IMR-90 (cell line): ENCODE data around the gene MEIS3. TPM values are rescaled to one million over a fixed set of nuclear protein-coding genes. Genes with fewer than 3 reads are reported as not detected.

ENCODE experiments used
- ATAC-seq: fragments of 200-7000 bp; cut with Tn5 transposase; 2 replicates; pipeline ENCODE4 v1.9.1; 2020; ENCODE audit warnings: low read depth, mild to moderate bottlenecking, moderate library complexity
- BruUV-seq: library from RNA; stranded (reverse); fragments of 400-500 nt; replicated peaks from 2 replicates; lab custom pipeline; 2021; lab: Mats Ljungman, UMichigan
- CTCF ChIA-PET: fragments of 300-600 bp; formaldehyde crosslinking; extraction: SDS; loops from one replicate; lab custom pipeline; 2021; ENCODE audit warnings: antibody characterized with exemption; lab: Yijun Ruan, JAX
- POLR2A ChIA-PET: fragments of 300-600 bp; sonication (Branson Sonifier 250); formaldehyde crosslinking; loops from one replicate; lab custom pipeline; 2022; ENCODE audit warnings: antibody characterized with exemption; ENCODE audit not compliant: unreplicated experiment; lab: Charles Lee
- DNase-seq: peaks from one replicate; pipeline ENCODE4 v3.0.0; 2013
- H2AFZ ChIP-seq: replicated peaks from 2 replicates; pipeline ENCODE3; 2013; ENCODE audit warnings: low read length, mild to moderate bottlenecking; ENCODE audit not compliant: poor library complexity
- H2AK5ac ChIP-seq: 2 replicates; pipeline ENCODE4 v1.6.1; 2013; ENCODE audit warnings: low read depth, low read length, inconsistent platforms
- H2AK9ac ChIP-seq: replicated peaks from 2 replicates; pipeline ENCODE3; 2013; ENCODE audit warnings: mild to moderate bottlenecking, low read depth, low read length, moderate library complexity; ENCODE audit not compliant: poor library complexity
- H2BK120ac ChIP-seq: 2 replicates; pipeline ENCODE4 v1.6.1; 2013; ENCODE audit warnings: low read depth, low read length, inconsistent platforms
- H2BK15ac ChIP-seq: 3 replicates; pipeline ENCODE4 v1.6.1; 2013; ENCODE audit warnings: low read depth, low read length, inconsistent platforms
- H2BK20ac ChIP-seq: 2 replicates; pipeline ENCODE4 v1.6.1; 2013; ENCODE audit warnings: low read depth, mild to moderate bottlenecking, inconsistent platforms, low read length, moderate library complexity
- H2BK5ac ChIP-seq: 2 replicates; pipeline ENCODE4 v1.6.1; 2013; ENCODE audit warnings: mild to moderate bottlenecking, low read depth, low read length, inconsistent platforms; ENCODE audit not compliant: poor library complexity, severe bottlenecking
- H3K14ac ChIP-seq: replicated peaks from 2 replicates; pipeline ENCODE4 v1.6.1; 2013; ENCODE audit warnings: low read depth, low read length, inconsistent platforms
- H3K18ac ChIP-seq: 2 replicates; pipeline ENCODE4 v1.6.1; 2013; ENCODE audit warnings: low read depth, low read length, control low read depth
- H3K23ac ChIP-seq: 2 replicates; pipeline ENCODE4 v1.6.1; 2013; ENCODE audit warnings: low read depth, low read length, inconsistent platforms
- H3K27ac ChIP-seq: 2 replicates; pipeline ENCODE4 v1.5.1; 2013; ENCODE audit warnings: mild to moderate bottlenecking, control low read depth, low read length; ENCODE audit not compliant: insufficient read depth
- H3K27me3 ChIP-seq: 2 replicates; pipeline ENCODE4 v1.6.1; 2013; ENCODE audit warnings: low read length; ENCODE audit not compliant: control insufficient read depth, insufficient read depth
- H3K36me3 ChIP-seq: 2 replicates; pipeline ENCODE4 v1.6.1; 2013; ENCODE audit warnings: low read length, mixed read lengths; ENCODE audit not compliant: control insufficient read depth, insufficient read depth
- H3K4ac ChIP-seq: 2 replicates; pipeline ENCODE4 v1.6.1; 2013; ENCODE audit warnings: low read depth, low read length, inconsistent platforms
- H3K4me1 ChIP-seq: 2 replicates; pipeline ENCODE4 v1.6.1; 2013; ENCODE audit warnings: low read length, mixed read lengths; ENCODE audit not compliant: control insufficient read depth, insufficient read depth
- H3K4me2 ChIP-seq: 2 replicates; pipeline ENCODE4 v1.6.1; 2013; ENCODE audit warnings: low read depth, mild to moderate bottlenecking, control low read depth, low read length, moderate library complexity
- H3K4me3 ChIP-seq: 2 replicates; pipeline ENCODE4 v1.5.1; 2013; ENCODE audit warnings: low read depth, mild to moderate bottlenecking, control low read depth, low read length, moderate library complexity; ENCODE audit not compliant: insufficient read depth
- H3K56ac ChIP-seq: 2 replicates; pipeline ENCODE4 v1.6.1; 2013; ENCODE audit warnings: low read length, inconsistent platforms; ENCODE audit not compliant: insufficient read depth; ENCODE audit errors: extremely low read depth
- H3K79me1 ChIP-seq, 2 experiments: 2 replicates each; pipeline ENCODE4 v1.6.1; 2013; ENCODE audit warnings: low read length in 2 of 2, inconsistent platforms in 1 of 2, low read depth in 1 of 2
- H3K9ac ChIP-seq: 2 replicates; pipeline ENCODE4 v1.6.1; 2013; ENCODE audit warnings: low read depth, low read length, control low read depth
- H3K9me1 ChIP-seq: 2 replicates; pipeline ENCODE4 v1.6.1; 2013; ENCODE audit warnings: low read length, inconsistent platforms; ENCODE audit not compliant: insufficient read depth
- H3K9me3 ChIP-seq: 2 replicates; pipeline ENCODE4 v1.6.1; 2013; ENCODE audit warnings: low read length; ENCODE audit not compliant: control insufficient read depth, insufficient read depth
- H4K20me1 ChIP-seq: 2 replicates; pipeline ENCODE4 v1.6.1; 2013; ENCODE audit warnings: low read length, inconsistent platforms; ENCODE audit not compliant: insufficient read depth
- H4K5ac ChIP-seq: 2 replicates; pipeline ENCODE4 v1.6.1; 2013; ENCODE audit warnings: mild to moderate bottlenecking, low read depth, low read length, control low read depth
- H4K8ac ChIP-seq, 2 experiments: 2 replicates each; pipeline ENCODE4 v1.6.1; 2013; ENCODE audit warnings: low read depth in 2 of 2, low read length in 2 of 2, control low read depth in 1 of 2, inconsistent platforms in 1 of 2
- H4K91ac ChIP-seq: 2 replicates; pipeline ENCODE4 v1.6.1; 2013; ENCODE audit warnings: low read depth, low read length, inconsistent platforms; ENCODE audit not compliant: insufficient read depth
- BHLHE40 ChIP-seq: fragments of 150-350 bp; IDR thresholded peaks from 2 replicates; pipeline ENCODE4 v1.6.1; 2016; ENCODE audit warnings: mild to moderate bottlenecking, low read depth, low read length
- CEBPB ChIP-seq: IDR thresholded peaks from 2 replicates; pipeline ENCODE4 v1.6.1; 2012; ENCODE audit warnings: low read depth, low read length, improper control_type of control experiment
- CHD1 ChIP-seq: IDR thresholded peaks from 2 replicates; pipeline ENCODE4 v1.6.1; 2012; ENCODE audit warnings: low read depth, low read length, improper control_type of control experiment
- CTCF ChIP-seq: conservative IDR thresholded peaks from 2 replicates; pipeline ENCODE4 v1.5.1; 2012; ENCODE audit warnings: mild to moderate bottlenecking, low read depth, low read length, improper control_type of control experiment
- ELK1 ChIP-seq: fragments of 150-350 bp; IDR thresholded peaks from 2 replicates; pipeline ENCODE4 v1.6.1; 2016; ENCODE audit warnings: low read depth, mild to moderate bottlenecking, low read length, moderate library complexity, borderline replicate concordance
- FOS ChIP-seq: fragments of 150-350 bp; IDR thresholded peaks from 2 replicates; pipeline ENCODE4 v1.6.1; 2016; ENCODE audit warnings: low read depth, low read length
- MAFK ChIP-seq: IDR thresholded peaks from 2 replicates; pipeline ENCODE4 v1.6.1; 2012; ENCODE audit warnings: low read depth, low read length, improper control_type of control experiment
- MAZ ChIP-seq: IDR thresholded peaks from 2 replicates; pipeline ENCODE4 v1.6.1; 2012; ENCODE audit warnings: low read depth, mild to moderate bottlenecking, low read length, improper control_type of control experiment, moderate library complexity, borderline replicate concordance
- MXI1 ChIP-seq: IDR thresholded peaks from 2 replicates; pipeline ENCODE4 v1.6.1; 2012; ENCODE audit warnings: low read depth, mild to moderate bottlenecking, low read length, moderate library complexity, borderline replicate concordance
- NFE2L2 ChIP-seq: fragments of 150-350 bp; IDR thresholded peaks from 2 replicates; pipeline ENCODE4 v1.6.1; 2016; ENCODE audit warnings: low read depth, mild to moderate bottlenecking, low read length
- POLR2A ChIP-seq: IDR thresholded peaks from 2 replicates; pipeline ENCODE4 v1.6.1; 2012; ENCODE audit warnings: mild to moderate bottlenecking, low read depth, low read length
- RAD21 ChIP-seq: IDR thresholded peaks from 2 replicates; pipeline ENCODE4 v1.6.1; 2012; ENCODE audit warnings: low read length, improper control_type of control experiment
- RCOR1 ChIP-seq: IDR thresholded peaks from 2 replicates; pipeline ENCODE4 v1.6.1; 2012; ENCODE audit warnings: mild to moderate bottlenecking, low read length, improper control_type of control experiment; ENCODE audit not compliant: insufficient replicate concordance
- RFX5 ChIP-seq: IDR thresholded peaks from 2 replicates; pipeline ENCODE4 v1.8.0; 2012; ENCODE audit warnings: low read depth, mild to moderate bottlenecking, low read length, moderate library complexity
- SMC3 ChIP-seq: fragments of 150-350 bp; IDR thresholded peaks from 2 replicates; pipeline ENCODE4 v1.6.1; 2016; ENCODE audit warnings: low read depth, mild to moderate bottlenecking, antibody characterized with exemption, low read length, moderate library complexity
- USF2 ChIP-seq: fragments of 150-350 bp; IDR thresholded peaks from 2 replicates; pipeline ENCODE4 v1.6.1; 2017; ENCODE audit warnings: mild to moderate bottlenecking, antibody characterized with exemption, low read length, low read depth
- WGBS, 2 experiments: methylation state at CpG; one replicate each; pipeline versions ENCODE4 v1.1.5 to v1.1.7; 2013; ENCODE audit warnings: missing lambda C conversion rate in 2 of 2; ENCODE audit not compliant: insufficient read length in 1 of 2; ENCODE audit errors: extremely low coverage in 2 of 2; 5-methylcytosine and 5-hydroxymethylcytosine counted together
- dilution Hi-C: fragments of 300-500 bp; cut with HindIII; formaldehyde crosslinking; loops from one replicate; pipeline ENCODE4 v1.14.3; 2018; ENCODE audit warnings: low sequenced_read_pairs; ENCODE audit not compliant: unreplicated experiment
- in situ Hi-C: fragments of 300-500 bp; cut with MboI; formaldehyde crosslinking; loops from 3 replicates; pipeline ENCODE4 v1.14.3; 2019; ENCODE audit warnings: low sequenced_read_pairs, inconsistent platforms, mixed read lengths
- intact Hi-C: fragments of 100-400 bp; cut with micrococcal nuclease; formaldehyde crosslinking; loops from 2 replicates; pipeline ENCODE4 v1.10.0; 2022
- polyA plus RNA-seq, 3 experiments: library from polyadenylated mRNA; depleted of rRNA; stranded (reverse); fragments of >200 nt; gene quantifications; 2 replicates each; pipeline ENCODE4 v1.2.3, GENCODE V29; 2012; ENCODE audit warnings: low replicate concordance in 1 of 3
- total RNA-seq: library from RNA; depleted of rRNA; stranded (reverse); fragments of >200 nt; gene quantifications from 2 replicates; pipeline ENCODE4 v1.2.3, GENCODE V29; 2012

Gene MEIS3
- total and polyA plus RNA-seq, 2 of the 4 experiments (the other 2 are of a cell fraction) = 32.4 to 33.0 TPM

- no peak overlapping the region for H3K4me3 ChIP-seq
- H3K14ac ChIP-seq = no peak overlapping the region
- H3K27me3 ChIP-seq = peaks cover 22% of the 10 kb centered on the region
- no peak overlapping the region for H2BK20ac ChIP-seq
- DNase-seq = no peak
- ChIA-PET POLR2A (no interaction called here), CTCF (no interaction called here)
- H3K18ac ChIP-seq = no peak overlapping the region
- no peak overlapping the region for H3K4me2 ChIP-seq
- BruUV-seq = no TSS peak
- H4K5ac ChIP-seq = no peak overlapping the region
- H2AFZ ChIP-seq = no peak overlapping the region
- peaks cover 9% of the 10 kb centered on the region for H3K4me1 ChIP-seq
- peaks cover 13% of the 10 kb centered on the region for H3K9me1 ChIP-seq
- H3K9me3 ChIP-seq = no peaks in the 10 kb centered on the region
- no peak overlapping the region for H2AK9ac ChIP-seq
- in situ Hi-C loops = no loop called here
- 90% methylated on average over 6 of the region's 12 CpGs; no CpG with 5 or more reads in 1 of the 2 experiments for WGBS, 2 experiments
- H4K8ac ChIP-seq = no peak overlapping the region
- dilution Hi-C loops = no loop called here
- TF ChIP-seq CHD1 = no peak
- TF ChIP-seq POLR2A = no peak
- no peak for TF ChIP-seq CTCF
- TF ChIP-seq FOS = no peak
- TF ChIP-seq MXI1 = no peak
- no peak for TF ChIP-seq RCOR1
- no peak for TF ChIP-seq BHLHE40
- TF ChIP-seq RAD21 = no peak
- TF ChIP-seq CEBPB = no peak
- TF ChIP-seq MAFK = no peak
- no peak for TF ChIP-seq SMC3
- TF ChIP-seq USF2 = no peak
- no peak for TF ChIP-seq NFE2L2
- no peak for TF ChIP-seq MAZ
- TF ChIP-seq RFX5 = no peak
- no peak for TF ChIP-seq ELK1
- no peak overlapping the region for H3K56ac ChIP-seq
- H4K91ac ChIP-seq = no peak overlapping the region
- H4K20me1 ChIP-seq = peaks cover 29% of the 10 kb centered on the region
- intact Hi-C loops = no loop called here
- peaks cover 25% of the 10 kb centered on the region for H3K36me3 ChIP-seq
- H3K9ac ChIP-seq = no peak overlapping the region
- H3K79me1 ChIP-seq = peaks cover 8 to 28% of the 10 kb centered on the region in 2 experiments; a peak in 3 of 4 replicates
- H2BK5ac ChIP-seq = no peak overlapping the region
- H3K23ac ChIP-seq = no peak overlapping the region
- no peak overlapping the region for H2BK120ac ChIP-seq
- H2BK15ac ChIP-seq = no peak overlapping the region
- no peak overlapping the region for H2AK5ac ChIP-seq
- H3K4ac ChIP-seq = no peak overlapping the region
- no peak for ATAC-seq
- no peak overlapping the region for H3K27ac ChIP-seq
These were observed 2.7 kb downstream of the MEIS3 start for GRCh38 chr19:47416643-47416985.
